Fibroblast of skin of abdomen (primary cell): ENCODE measurements around the gene LARP4.
"Not testable (repeated sequence)": the region's sequence is repeated elsewhere in the genome, so short reads cannot be mapped to it uniquely, and the experiment has no call there.

Experiments used
- DNase-seq: peaks from one replicate; pipeline ENCODE4 v3.0.0-alpha.2; 2013

LARP4 gene

DNA sequence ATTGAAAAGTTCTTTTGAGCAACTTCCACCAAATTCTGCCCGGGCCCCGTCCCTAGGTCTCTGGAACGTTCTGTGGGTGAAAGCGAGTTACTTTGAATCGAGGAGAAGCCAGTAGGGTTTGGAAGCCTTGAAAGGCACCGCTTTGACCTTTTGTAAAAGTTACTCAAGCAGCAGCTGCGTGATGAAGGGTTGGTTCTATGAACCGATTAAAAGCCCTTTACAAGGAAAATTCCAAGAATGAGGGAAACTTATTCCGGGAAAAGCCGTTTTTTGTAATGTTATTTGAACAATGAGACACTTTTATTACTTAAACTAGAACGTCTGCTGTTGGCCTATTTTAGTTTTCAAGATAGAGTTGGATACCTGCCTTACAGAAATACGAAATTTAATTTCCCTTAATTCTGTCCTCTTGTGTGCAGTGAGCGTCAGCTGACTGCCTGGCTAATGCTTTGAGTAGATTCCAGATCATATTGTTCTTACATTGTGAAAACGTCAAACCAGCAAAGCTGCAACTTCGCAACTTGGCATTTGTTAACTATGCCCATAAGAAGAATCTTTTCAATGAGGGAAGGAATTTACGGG is 906 bp downstream of the LARP4 start:
- DNase-seq: peak; percentile 26

DNA sequence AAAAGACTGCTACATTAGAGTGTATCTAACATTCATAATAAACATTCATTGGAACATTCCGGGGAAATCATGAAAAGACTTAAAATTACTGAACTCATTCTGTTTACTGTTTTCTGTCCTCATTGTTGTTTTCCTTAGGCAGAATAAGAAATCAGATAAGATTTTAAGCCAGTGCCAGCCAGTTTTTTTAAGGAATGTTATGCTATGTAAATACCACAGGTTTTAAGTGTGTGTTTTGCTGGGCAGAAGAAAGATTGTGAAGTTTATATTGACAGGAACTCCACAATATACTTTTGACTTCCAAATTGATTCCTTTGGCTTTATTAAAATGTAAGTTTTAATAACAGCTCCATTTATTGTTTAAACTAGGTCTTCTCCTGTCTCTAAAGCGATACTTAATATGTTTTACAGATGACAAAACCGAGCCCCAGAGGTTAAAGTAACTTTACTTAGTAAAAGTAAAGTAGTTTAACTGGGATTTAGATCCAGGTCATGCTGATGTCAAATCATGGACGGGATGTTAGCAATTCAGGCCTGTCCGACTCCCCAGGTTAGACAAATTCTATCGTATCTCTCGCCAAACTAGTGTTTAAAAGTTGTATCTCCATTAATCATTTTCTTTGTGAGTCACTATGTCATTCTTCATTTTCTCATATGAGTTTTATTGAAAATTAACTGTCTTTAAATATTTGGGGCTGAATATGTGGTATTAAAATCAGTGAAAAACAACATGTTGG is 1.7 kb downstream of the LARP4 start:
- no peak for DNase-seq

DNA sequence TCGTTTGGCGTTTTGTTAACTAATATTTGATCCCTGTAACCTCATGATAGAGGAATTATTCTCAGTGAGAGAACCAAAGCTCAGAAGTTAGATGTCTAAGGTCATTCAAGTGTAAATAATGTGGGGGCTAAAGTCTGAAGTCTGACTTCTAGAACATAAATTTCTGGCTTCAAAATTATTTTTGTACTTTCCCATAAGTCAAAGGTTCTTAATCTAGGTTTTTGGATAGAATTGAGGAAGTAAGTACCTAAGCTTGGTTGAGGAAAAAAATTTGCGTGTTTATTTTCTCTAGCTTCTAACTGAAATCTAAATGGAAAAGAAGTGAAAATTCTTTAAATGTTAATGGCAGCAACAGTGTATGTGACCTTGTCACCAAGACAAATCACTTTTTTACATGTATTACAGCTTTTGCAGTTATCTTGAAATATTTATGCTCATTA is 2.3 kb downstream of the LARP4 start:
- DNase-seq: no peak

DNA sequence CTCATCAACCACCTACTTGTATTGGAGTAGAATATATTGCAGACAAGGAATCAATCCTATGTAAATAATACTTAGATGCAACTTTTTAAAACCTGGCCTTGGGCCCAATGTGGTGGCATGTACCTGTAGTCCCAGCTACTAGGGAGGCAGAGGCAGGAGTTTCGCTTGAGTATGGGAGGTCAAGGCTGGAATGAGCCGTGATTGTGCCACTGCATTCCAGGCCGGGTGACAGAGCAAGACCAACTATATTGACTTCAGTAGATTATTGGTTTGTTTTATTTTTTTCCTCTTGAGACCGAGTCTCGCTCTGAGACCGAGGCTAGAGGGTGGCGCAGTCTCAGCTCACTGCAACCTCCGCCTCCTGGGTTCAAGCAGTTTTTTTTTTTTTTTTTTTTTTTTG is 3.6 kb downstream of the LARP4 start:
- DNase-seq: no peak

DNA sequence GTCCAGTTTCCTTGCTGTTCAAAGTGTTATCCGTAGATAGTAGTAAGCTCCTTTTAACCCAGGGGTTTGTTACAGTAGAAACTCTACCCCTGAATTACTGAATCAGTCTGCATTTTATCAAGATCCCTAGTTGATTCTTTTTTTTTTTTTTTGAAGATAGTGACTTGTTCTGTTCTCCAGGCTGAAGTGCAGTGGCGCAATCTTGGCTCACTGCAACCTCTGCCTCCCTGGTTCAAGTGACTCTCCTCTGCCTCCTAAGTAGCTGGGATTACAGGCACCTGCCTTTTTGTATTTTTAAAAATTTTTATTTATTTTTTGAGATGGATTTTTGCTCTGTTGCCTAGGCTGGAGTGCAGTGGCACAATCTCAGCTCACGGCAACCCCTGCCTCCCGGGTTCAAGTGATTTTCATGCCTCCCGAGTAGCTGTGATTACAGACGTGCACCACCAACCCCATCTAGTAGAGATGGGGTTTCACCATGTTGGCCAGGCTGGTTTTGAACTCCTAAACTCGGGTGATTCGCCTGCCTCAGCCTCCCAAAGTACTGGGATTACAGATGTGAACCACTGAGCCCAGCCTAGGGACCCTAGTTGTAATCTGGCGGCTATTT is 10.5 kb downstream of the LARP4 start:
- no peak for DNase-seq

GRCh38 chr12:50415899-50416479 is 15.3 kb downstream of the LARP4 start:
- DNase-seq: no peak

DNA sequence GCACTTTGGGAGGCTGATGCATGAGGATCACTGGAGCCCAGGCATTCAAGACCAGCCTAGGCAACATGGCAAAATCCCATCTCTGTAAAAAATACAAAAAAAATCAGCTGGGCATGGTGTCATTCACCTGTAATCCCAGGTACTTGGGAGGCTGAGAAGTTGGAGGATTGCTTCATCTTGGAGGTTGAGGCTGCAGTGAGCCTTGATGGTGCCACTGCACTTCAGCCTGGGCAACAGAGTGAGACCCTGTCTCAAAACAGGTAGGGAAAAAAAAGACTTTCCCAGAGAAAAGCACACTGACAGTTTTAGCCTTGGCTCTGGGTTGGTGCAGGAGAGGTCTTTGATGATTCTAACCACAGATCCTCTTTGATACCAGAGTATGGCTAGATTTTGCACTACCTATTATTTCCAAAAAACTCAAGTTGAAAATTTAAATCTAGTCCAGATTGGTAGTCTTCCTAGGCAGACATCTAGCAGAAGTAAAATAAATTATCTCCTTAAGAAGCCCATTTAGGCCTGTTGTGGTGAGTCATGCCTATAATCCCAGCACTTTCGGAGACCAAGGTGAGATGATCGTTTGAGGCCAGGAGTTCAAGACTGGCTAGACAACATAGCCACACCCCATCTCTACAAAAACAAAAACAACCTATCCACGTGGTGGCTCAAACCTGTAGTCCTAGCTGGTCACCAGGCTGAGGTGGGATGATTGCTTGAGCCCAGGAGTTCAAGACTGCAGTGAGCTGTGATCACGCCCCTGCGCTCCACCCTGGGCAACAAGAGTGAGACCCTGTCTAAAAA is 18.6 kb downstream of the LARP4 start:
- no peak for DNase-seq

DNA sequence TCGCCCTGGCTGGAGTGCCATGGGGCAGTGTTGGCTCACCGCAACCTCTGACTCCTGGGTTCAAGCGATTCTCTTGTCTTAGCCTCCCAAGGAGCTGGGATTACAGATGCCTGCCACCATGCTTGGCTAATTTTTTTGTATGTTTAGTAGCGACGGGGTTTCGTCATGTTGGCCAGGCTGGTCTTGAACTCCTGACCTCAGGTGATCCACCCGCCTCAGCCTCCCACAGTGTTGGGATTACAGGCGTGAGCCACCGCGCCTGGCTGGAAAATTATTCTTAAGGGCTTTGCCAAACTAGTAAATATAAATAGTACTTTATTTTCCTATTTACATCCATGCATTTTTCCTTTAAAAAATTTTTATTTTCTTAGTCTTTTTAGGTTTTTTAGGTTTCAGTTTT is 22.2 kb downstream of the LARP4 start:
- not testable (repeated sequence) for DNase-seq

DNA sequence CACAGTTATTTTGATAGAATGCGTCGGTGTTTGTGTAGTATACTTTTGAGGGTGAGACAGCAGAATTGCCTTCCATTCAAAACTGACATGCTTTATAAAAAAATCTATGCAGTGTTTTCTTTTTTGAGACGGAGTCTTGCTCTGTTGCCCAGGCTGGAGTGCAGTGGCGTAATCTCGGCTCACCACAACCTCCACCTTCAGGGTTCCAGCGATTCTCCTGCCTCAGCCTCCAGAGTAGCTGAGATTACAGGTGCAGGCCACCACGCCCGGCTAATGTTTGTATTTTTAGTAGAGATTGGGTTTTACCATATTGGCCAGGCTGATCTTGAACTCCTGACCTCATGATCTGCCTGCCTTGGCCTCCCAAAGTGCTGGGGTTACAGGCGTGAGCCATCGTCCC is 22.7 kb downstream of the LARP4 start:
- not testable (repeated sequence) for DNase-seq

GRCh38 chr12:50425589-50426258 is 25.0 kb downstream of the LARP4 start:
- DNase-seq: no peak

DNA sequence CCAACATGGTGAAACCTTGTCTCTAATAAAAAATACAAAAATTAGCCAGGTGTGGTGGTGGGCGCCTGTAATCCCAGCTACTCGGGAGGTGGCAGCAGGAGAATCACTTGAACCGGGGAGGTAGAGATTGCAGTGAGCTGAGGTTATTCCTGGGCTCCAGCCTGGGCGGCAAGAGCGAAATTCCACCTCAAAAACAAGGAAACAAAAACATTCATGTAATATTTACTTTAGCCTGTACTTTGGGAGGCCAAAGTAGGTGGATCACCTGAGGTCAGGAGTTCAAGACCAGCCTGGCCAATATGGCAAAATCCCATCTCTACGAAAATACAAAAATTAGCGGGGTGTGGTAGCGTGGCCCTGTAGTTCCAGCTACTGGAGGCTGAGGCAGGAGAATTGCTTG is 31.0 kb downstream of the LARP4 start:
- not testable (repeated sequence) for DNase-seq

GRCh38 chr12:50440288-50440687 is 39.6 kb downstream of the LARP4 start:
- DNase-seq: no peak

- no peak for DNase-seq
Measured at GRCh38 chr12:50441763-50442162, 41.1 kb downstream of the LARP4 start.

DNA sequence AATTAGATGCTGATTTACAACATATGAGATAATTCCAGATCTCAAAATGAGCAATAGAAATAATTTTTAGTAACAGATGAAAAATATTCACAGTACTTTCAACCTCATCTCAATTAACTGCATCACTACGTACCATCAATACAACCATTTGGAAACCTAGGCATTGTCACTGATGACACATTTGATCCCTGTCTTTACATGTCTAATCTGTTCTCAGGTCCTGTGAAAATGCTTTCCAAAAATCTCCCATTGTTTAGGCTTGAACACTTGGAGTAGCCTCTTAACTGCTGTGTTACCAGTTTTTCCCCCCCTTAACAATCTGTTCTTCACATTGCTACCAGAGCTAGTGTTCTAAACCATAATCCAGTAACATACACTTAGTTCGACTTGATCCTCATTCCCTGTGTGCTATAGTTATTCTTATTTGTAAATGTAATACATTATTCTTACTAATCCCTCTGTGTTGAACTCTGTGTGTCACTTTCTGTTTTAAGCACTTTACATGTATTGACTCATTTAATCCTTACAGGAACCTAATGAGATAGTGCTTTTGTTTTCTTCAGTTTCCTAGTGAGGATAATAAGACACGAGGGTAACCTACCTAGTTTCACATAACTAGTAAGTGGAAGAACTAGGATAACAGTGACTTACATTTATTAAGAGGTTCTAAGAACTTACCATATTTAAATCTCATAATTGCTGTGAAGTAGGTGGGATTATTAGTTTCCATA is 41.7 kb downstream of the LARP4 start:
- DNase-seq: no peak

DNA sequence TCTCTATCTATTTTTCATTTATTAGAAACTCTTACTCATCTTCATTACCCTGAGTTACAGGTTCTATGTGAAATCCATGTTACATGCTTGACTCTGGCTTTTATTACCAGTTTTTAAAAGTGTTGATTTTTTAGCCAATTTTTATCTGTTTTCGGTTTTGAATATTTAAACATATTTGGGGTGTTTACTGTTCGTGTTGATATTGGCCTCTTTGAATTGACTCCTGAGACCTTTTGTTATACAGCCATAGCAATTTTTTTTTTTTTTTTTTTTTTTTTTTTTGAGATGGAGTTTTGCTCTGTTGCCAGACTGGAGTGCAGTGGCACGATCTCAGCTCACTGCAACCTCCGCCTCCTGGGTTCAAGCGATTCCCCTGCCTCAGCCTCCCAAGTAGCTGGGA is 49.0 kb downstream of the LARP4 start:
- DNase-seq: not testable (repeated sequence)

- DNase-seq: no peak
Measured at GRCh38 chr12:50452795-50453194, 52.1 kb downstream of the LARP4 start.

GRCh38 chr12:50453872-50454271 is 53.2 kb downstream of the LARP4 start:
- peak; percentile 48 for DNase-seq

DNA sequence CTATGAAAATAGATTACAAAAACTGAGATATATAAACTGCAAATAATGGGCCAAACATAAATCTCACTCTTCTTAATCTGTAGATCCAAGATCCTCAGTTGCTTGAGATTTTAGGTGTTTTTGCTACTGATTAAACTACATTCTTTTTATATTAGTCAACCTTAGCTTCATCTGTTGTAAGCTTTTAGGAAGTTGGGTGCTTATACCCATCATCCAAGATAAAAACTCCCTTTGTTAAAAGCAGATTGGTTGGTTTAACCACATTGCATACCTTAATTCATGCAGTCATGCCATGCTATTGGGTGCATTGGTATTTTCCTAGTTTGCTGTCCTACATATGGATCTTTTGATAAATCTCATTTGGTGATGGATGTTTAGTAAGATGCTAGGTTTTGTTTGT is 57.9 kb downstream of the LARP4 start:
- peak; percentile 29 for DNase-seq

- DNase-seq: no peak
Measured at GRCh38 chr12:50467439-50467838, 66.8 kb downstream of the LARP4 start.

DNA sequence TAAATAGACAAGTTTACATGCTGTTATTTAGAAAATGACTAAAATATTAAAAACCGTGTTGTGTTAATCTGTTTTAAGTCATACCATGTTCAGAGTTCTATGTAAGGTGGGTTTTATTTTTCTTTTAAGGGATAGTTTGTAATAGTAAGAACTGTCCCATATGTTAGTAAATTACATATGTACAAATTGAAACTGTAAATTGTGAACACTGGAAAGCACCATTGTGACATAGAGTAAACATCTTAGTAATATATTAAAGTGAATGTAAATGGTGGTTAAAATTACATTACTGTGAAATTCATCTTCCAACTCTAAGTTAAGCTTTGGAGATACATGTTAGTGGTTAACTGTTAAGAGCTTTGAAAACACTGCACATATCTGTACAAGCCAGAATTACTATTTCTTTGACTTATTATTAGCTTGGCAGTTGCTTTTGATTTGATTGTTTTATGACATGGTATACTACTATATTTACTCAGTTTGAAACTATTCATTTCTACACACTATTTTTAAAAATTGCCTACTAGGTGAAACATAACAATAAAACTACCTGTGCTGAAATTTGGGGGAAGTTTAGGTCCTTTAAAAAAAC is 76.7 kb downstream of the LARP4 start:
- DNase-seq: no peak

GRCh38 chr12:50482571-50482970 is 81.9 kb downstream of the LARP4 start:
- DNase-seq: no peak
